Measurements from ENCODE around the gene ZSCAN21. TPM values are rescaled to one million over a fixed set of nuclear protein-coding genes. Genes with fewer than 3 reads are reported as not detected.
A peak's percentile ranks its signal among the peaks of the same experiment; 100 is the strongest.

Gene ZSCAN21
- total and polyA plus RNA-seq, 10 of the 15 experiments (the other 5 are each of a cell fraction or from before 2014, with no cell fraction given): 1.9 to 9.6 (median 7.1) TPM

DNA sequence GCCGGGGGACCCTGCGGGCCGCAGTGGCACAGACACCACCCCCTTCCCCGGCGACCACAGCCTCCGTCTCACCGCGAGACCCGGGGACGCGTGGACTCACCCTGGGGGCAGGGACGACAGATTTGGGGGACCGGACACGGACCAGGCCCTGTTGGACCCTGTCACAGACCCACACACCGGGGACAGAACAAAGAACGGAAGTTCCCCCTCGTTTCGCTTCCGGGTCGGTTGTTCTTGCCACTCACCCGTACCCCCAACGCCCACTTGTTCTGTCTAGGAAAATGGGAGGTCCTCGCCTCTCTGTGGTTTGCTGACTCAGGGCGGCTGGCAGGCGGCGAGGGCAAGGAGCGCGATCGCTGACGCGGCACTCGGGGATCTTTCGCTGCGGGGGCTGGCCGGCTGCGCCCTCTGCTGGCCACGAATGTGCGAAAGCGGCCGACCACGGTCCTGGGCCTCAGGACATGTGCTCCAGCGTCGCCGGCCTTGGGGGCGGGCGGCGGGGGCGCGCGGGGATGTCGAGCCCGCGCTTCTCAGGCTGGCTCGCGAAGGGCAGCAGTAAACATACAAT, 32.0 kb downstream of the ZSCAN21 start, which contains the start of gene ZNF3 (continued):
- no peak for TF ChIP-seq NFYA (IDR thresholded peaks at IDR 0.05; ENCODE audit: borderline replicate concordance, low read depth, low read length)
- TF ChIP-seq REST (IDR thresholded peaks at IDR 0.05; ENCODE audit: low read depth, low read length): no peak
- no peak for TF ChIP-seq KAT2A (conservative IDR thresholded peaks at IDR 0.05; ENCODE audit: control insufficient read depth, low read depth, low read length)
- no peak for TF ChIP-seq ZNF384 (IDR thresholded peaks at IDR 0.05; ENCODE audit: borderline replicate concordance, low read depth, low read length)
- TF ChIP-seq RELA (IDR thresholded peaks at IDR 0.05; ENCODE audit: borderline replicate concordance, partially characterized antibody): peak; percentile 88
- no peak for TF ChIP-seq EED (IDR thresholded peaks at IDR 0.05; ENCODE audit: low read depth)
- TF ChIP-seq, protein P1, sequence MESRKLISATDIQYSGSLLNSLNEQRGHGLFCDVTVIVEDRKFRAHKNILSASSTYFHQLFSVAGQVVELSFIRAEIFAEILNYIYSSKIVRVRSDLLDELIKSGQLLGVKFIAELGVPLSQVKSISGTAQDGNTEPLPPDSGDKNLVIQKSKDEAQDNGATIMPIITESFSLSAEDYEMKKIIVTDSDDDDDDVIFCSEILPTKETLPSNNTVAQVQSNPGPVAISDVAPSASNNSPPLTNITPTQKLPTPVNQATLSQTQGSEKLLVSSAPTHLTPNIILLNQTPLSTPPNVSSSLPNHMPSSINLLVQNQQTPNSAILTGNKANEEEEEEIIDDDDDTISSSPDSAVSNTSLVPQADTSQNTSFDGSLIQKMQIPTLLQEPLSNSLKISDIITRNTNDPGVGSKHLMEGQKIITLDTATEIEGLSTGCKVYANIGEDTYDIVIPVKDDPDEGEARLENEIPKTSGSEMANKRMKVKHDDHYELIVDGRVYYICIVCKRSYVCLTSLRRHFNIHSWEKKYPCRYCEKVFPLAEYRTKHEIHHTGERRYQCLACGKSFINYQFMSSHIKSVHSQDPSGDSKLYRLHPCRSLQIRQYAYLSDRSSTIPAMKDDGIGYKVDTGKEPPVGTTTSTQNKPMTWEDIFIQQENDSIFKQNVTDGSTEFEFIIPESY (IDR thresholded peaks at IDR 0.05): no peak
- TF ChIP-seq, protein P2, sequence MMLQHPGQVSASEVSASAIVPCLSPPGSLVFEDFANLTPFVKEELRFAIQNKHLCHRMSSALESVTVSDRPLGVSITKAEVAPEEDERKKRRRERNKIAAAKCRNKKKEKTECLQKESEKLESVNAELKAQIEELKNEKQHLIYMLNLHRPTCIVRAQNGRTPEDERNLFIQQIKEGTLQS (IDR thresholded peaks at IDR 0.05; ENCODE audit: borderline replicate concordance, extremely low read depth, low read depth, low read length): no peak
- TF ChIP-seq EGR1 (IDR thresholded peaks at IDR 0.05; ENCODE audit: borderline replicate concordance in 1 of 2, low read depth in 2 of 2, low read length in 2 of 2): peak; percentile 69 to 92
- TF ChIP-seq, protein P3, sequence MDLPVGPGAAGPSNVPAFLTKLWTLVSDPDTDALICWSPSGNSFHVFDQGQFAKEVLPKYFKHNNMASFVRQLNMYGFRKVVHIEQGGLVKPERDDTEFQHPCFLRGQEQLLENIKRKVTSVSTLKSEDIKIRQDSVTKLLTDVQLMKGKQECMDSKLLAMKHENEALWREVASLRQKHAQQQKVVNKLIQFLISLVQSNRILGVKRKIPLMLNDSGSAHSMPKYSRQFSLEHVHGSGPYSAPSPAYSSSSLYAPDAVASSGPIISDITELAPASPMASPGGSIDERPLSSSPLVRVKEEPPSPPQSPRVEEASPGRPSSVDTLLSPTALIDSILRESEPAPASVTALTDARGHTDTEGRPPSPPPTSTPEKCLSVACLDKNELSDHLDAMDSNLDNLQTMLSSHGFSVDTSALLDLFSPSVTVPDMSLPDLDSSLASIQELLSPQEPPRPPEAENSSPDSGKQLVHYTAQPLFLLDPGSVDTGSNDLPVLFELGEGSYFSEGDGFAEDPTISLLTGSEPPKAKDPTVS (IDR thresholded peaks at IDR 0.05; ENCODE audit: low read depth, low read length): no peak
- TF ChIP-seq, protein P4, sequence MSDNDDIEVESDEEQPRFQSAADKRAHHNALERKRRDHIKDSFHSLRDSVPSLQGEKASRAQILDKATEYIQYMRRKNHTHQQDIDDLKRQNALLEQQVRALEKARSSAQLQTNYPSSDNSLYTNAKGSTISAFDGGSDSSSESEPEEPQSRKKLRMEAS (IDR thresholded peaks at IDR 0.05; ENCODE audit: low read depth, low read length): peak; percentile 94
- no peak for TF ChIP-seq RBBP5 (conservative IDR thresholded peaks at IDR 0.05)
- TF ChIP-seq TCF12 (IDR thresholded peaks at IDR 0.05; ENCODE audit: low read depth, low read length): peak; percentile 69
- peak; percentile 87 for TF ChIP-seq SMARCA5 (IDR thresholded peaks at IDR 0.05)
- no peak; the same call in 1 of the 2 replicates for TF ChIP-seq ASH2L (IDR thresholded peaks at IDR 0.05; ENCODE audit: borderline replicate concordance, low read depth)
- peak; percentile 93 for TF ChIP-seq CREM (IDR thresholded peaks at IDR 0.05; ENCODE audit: low read depth)
- 0 out of 2 replicates have a peak, but pooled peaks have one; percentile 50 for TF ChIP-seq STAT1 (conservative IDR thresholded peaks at IDR 0.05)
- no peak for TF ChIP-seq CEBPB (IDR thresholded peaks at IDR 0.05; ENCODE audit: borderline replicate concordance in 1 of 2, low read depth in 2 of 2, low read length in 2 of 2)
- peak; percentile 12 for TF ChIP-seq KLF5 (IDR thresholded peaks at IDR 0.05; ENCODE audit: partially characterized antibody)
- no peak for TF ChIP-seq HDAC2 (IDR thresholded peaks at IDR 0.05)
- TF ChIP-seq IRF4 (IDR thresholded peaks at IDR 0.05; ENCODE audit: low read depth, low read length): peak; percentile 57; the same call in 1 of the 2 replicates
- peak; percentile 4; the same call in 1 of the 2 replicates for TF ChIP-seq SPI1 (IDR thresholded peaks at IDR 0.05; ENCODE audit: borderline replicate concordance, insufficient read depth, low read depth, low read length)
- no peak for TF ChIP-seq TCF3 (IDR thresholded peaks at IDR 0.05; ENCODE audit: borderline replicate concordance, insufficient read depth, low read depth, low read length)
- TF ChIP-seq BRCA1 (IDR thresholded peaks at IDR 0.05; ENCODE audit: low read depth, low read length): no peak

Data from GM12878 (cell line).